GM19238 (cell line): ENCODE results near the gene RHOBTB3.
"Not testable (repeated sequence)": the region's sequence is repeated elsewhere in the genome, so short reads cannot be mapped to it uniquely, and the experiment has no call there.

Source experiments
- DNase-seq: peaks from one replicate; pipeline ENCODE4 v3.0.0; 2011; ENCODE audit warnings: low spot score; ENCODE audit not compliant: insufficient read length

Gene RHOBTB3

GRCh38 chr5:95730730-95731570, at the start of gene RHOBTB3:
Gene RHOBTB3, plus strand, starts transcription at chr5:95731336. Its CDS starts 347 bp downstream, at chr5:95731683.
- peak; percentile 17 for DNase-seq

- DNase-seq, result no peak
Measured at GRCh38 chr5:95682891-95683290, 48.2 kb upstream of the RHOBTB3 start, which contains the start of gene SPATA9. Gene SPATA9, minus strand, starts transcription at chr5:95682991. Its CDS starts 137 bp downstream, at chr5:95682854.

GRCh38 chr5:95684361-95684760, 46.8 kb upstream of the RHOBTB3 start:
- no peak for DNase-seq

- DNase-seq, result no peak
Measured at GRCh38 chr5:95686651-95687050, 44.5 kb upstream of the RHOBTB3 start.

GRCh38 chr5:95689680-95690079, 41.5 kb upstream of the RHOBTB3 start:
- DNase-seq, result no peak

GRCh38 chr5:95690333-95690732, 40.8 kb upstream of the RHOBTB3 start:
- DNase-seq, result no peak

GRCh38 chr5:95697781-95698681, 33.1 kb upstream of the RHOBTB3 start:
- no peak for DNase-seq

- no peak for DNase-seq
Measured at GRCh38 chr5:95699337-95699736, 31.8 kb upstream of the RHOBTB3 start.

GRCh38 chr5:95701074-95701473, 30.1 kb upstream of the RHOBTB3 start:
- no peak for DNase-seq

- DNase-seq, result no peak
Measured at GRCh38 chr5:95704150-95704549, 27.0 kb upstream of the RHOBTB3 start.

GRCh38 chr5:95706196-95706595, 24.9 kb upstream of the RHOBTB3 start:
- DNase-seq, result not testable (repeated sequence)

- no peak for DNase-seq
Measured at GRCh38 chr5:95707055-95707454, 24.1 kb upstream of the RHOBTB3 start.

- not testable (repeated sequence) for DNase-seq
Measured at GRCh38 chr5:95707534-95708188, 23.5 kb upstream of the RHOBTB3 start.

- no peak for DNase-seq
Measured at GRCh38 chr5:95708876-95709275, 22.3 kb upstream of the RHOBTB3 start.

GRCh38 chr5:95709967-95710650, 21.0 kb upstream of the RHOBTB3 start:
- no peak for DNase-seq

GRCh38 chr5:95710651-95711500, 20.3 kb upstream of the RHOBTB3 start:
- DNase-seq, result not testable (repeated sequence)

- no peak for DNase-seq
Measured at GRCh38 chr5:95711501-95712346, 19.4 kb upstream of the RHOBTB3 start.

- no peak for DNase-seq
Measured at GRCh38 chr5:95712347-95712958, 18.7 kb upstream of the RHOBTB3 start.

GRCh38 chr5:95713246-95713645, 17.9 kb upstream of the RHOBTB3 start:
- not testable (repeated sequence) for DNase-seq
